ENCODE data around the gene RHBDD1. TPM values are rescaled to one million over a fixed set of nuclear protein-coding genes. Genes with fewer than 3 reads are reported as not detected.

The RHBDD1 gene
- total RNA-seq, 4 donors from 2014 or later, result 19.5 to 91.5 (median 47.3) TPM

DNA sequence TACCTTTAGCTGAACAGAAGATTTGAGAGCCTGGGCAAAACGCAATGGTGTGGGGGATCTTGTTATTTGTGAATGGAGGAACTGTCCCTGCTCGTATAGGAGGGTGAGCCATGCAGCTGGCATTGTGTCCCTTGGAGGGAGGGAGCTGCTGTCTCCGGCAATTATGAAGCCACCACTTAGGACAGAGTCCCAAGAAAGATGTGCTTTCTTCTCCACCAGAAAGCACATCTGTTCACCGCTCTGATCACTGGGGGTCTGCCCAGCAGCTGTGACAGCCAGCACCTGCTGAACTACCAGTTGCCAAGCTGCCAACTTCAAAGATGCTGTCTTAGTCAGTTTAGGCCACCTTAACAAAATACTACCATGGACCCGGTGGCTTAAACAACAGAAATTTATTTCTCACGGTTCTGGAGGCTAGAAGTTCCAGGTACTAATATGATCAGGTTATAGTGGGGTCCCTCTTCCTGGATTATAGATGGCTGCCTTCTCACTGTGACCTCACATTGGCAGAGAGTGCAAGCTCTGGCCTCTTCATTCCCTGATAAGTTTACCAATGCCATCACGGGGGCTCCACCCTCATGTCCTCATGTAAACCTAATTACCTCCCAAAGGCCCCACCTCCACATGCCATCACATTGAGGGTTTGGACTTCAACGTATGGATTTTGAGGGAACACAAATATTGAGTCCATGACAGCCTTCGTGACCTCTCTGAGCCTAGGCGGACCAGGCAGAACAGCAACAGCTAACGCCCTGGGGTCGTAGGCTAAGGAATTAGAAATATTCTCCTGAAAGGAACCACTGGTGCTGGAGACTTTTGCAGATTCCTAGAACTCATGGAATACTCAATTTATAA is 148.3 kb downstream of the RHBDD1 start:
- Histone ChIP-seq H3K4me3 (no peak overlapping the region), H3K36me3 (no peaks in the 10 kb centered on the region), H3K27me3 (no peaks in the 10 kb centered on the region), H3K27ac (peak overlapping the region; percentile 60 to 80), H3K9me3 (no peaks in the 10 kb centered on the region), H3K4me1 (peaks cover 0 to 10% of the 10 kb centered on the region in 2 donors)
- intact Hi-C loops (cut with DNase I; ENCODE audit: low total_unique reads), result loop anchor here (10.0 kb wide), 2 partner anchors 169 to 1309 kb away; no protein-coding TSS in a partner anchor
- TF ChIP-seq, protein P1, sequence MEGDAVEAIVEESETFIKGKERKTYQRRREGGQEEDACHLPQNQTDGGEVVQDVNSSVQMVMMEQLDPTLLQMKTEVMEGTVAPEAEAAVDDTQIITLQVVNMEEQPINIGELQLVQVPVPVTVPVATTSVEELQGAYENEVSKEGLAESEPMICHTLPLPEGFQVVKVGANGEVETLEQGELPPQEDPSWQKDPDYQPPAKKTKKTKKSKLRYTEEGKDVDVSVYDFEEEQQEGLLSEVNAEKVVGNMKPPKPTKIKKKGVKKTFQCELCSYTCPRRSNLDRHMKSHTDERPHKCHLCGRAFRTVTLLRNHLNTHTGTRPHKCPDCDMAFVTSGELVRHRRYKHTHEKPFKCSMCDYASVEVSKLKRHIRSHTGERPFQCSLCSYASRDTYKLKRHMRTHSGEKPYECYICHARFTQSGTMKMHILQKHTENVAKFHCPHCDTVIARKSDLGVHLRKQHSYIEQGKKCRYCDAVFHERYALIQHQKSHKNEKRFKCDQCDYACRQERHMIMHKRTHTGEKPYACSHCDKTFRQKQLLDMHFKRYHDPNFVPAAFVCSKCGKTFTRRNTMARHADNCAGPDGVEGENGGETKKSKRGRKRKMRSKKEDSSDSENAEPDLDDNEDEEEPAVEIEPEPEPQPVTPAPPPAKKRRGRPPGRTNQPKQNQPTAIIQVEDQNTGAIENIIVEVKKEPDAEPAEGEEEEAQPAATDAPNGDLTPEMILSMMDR (IDR thresholded peaks at IDR 0.05), result no peak
- no peak for TF ChIP-seq POLR2A (IDR thresholded peaks at IDR 0.05)
- no peak for DNase-seq

DNA sequence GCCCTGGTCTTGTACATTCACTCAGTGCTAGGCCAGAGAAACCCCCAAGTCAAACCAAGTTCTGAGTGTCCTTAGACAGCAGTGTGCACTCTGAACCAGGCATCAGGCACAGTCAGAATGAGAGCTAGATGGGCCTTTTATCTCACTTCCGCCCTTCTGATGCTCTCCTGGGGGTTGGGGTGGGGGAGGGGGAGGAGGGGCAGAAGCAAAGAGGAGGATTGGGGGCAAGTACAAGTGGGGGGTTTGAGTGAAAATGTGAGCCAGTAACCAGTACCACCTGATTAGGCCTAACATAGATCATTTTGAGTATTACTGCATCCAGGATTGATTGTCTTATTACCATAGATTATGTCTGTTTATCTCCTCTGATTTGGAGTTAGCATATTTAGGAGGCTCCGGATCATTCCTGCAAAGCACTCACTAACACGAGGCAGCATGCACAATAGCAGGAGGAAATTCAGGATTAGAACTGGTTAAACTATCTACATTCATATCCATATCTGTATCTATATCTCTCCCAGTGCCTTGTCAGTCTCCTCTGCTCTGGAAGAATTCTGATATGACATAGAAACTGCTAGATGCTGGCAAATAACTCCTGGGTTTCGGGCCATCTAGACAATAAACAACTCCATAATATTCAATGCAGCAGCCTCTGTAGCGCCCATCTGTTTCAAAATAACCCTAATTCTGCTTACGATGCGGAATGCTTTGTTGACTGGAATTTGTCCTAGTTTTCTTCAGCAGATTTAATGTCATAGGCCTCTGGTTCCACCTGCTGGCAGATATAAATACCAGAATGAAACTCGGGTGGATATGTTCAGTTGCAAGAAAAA is 149.1 kb downstream of the RHBDD1 start:
- no peaks in the 10 kb centered on the region for H3K27me3 ChIP-seq
- H3K4me3 ChIP-seq, result no peak overlapping the region
- no peaks in the 10 kb centered on the region for H3K36me3 ChIP-seq
- no peaks in the 10 kb centered on the region for H3K9me3 ChIP-seq
- intact Hi-C loops (cut with DNase I; ENCODE audit: low total_unique reads), result loop anchor here (10.0 kb wide), 2 partner anchors 170 to 1310 kb away; no protein-coding TSS in a partner anchor
- TF ChIP-seq POLR2A (IDR thresholded peaks at IDR 0.05), result no peak
- TF ChIP-seq, protein P1 (IDR thresholded peaks at IDR 0.05), result peak; percentile 73 to 90 (median 76)
- peak; percentile 44 to 72 for DNase-seq
- H3K27ac ChIP-seq, result peak overlapping the region; percentile 60 to 80
- peaks cover 0 to 10% of the 10 kb centered on the region in 2 donors for H3K4me1 ChIP-seq

GRCh38 chr2:226985583-226985946 is 149.7 kb downstream of the RHBDD1 start:
- no peak for DNase-seq
- TF ChIP-seq, protein P1 (IDR thresholded peaks at IDR 0.05), result peak in 1 of 4 experiments; percentile 2
- TF ChIP-seq POLR2A (IDR thresholded peaks at IDR 0.05), result no peak
- Histone ChIP-seq H3K27me3 (no peaks in the 10 kb centered on the region), H3K4me1 (peaks cover 0 to 10% of the 10 kb centered on the region in 2 donors), H3K9me3 (no peaks in the 10 kb centered on the region), H3K36me3 (no peaks in the 10 kb centered on the region), H3K27ac (peak overlapping the region in 1 of 2 donors; percentile 80), H3K4me3 (no peak overlapping the region)
- intact Hi-C loops (cut with DNase I; ENCODE audit: low total_unique reads), result loop anchor here (10.0 kb wide), 2 partner anchors 171 to 1311 kb away; no protein-coding TSS in a partner anchor

- TF ChIP-seq, protein P1 (IDR thresholded peaks at IDR 0.05), result no peak
- TF ChIP-seq POLR2A (IDR thresholded peaks at IDR 0.05), result no peak
- Histone ChIP-seq H3K27ac (no peak overlapping the region), H3K4me1 (no peaks in the 10 kb centered on the region), H3K9me3 (no peaks in the 10 kb centered on the region), H3K27me3 (no peaks in the 10 kb centered on the region), H3K4me3 (no peak overlapping the region), H3K36me3 (no peaks in the 10 kb centered on the region)
- no peak for DNase-seq
- intact Hi-C loops (cut with DNase I; ENCODE audit: low total_unique reads), result no loop called here
These were observed 155.8 kb downstream of the RHBDD1 start for GRCh38 chr2:226991663-226992062.

Data from uterus (tissue), 4 donors.